AG20443 (cell line): ENCODE data around the gene CCR7.

Experiments
- DNase-seq: peaks from one replicate; pipeline ENCODE4 v3.0.0; 2012; ENCODE audit warnings: low spot score, mixed read lengths

Gene CCR7

DNA sequence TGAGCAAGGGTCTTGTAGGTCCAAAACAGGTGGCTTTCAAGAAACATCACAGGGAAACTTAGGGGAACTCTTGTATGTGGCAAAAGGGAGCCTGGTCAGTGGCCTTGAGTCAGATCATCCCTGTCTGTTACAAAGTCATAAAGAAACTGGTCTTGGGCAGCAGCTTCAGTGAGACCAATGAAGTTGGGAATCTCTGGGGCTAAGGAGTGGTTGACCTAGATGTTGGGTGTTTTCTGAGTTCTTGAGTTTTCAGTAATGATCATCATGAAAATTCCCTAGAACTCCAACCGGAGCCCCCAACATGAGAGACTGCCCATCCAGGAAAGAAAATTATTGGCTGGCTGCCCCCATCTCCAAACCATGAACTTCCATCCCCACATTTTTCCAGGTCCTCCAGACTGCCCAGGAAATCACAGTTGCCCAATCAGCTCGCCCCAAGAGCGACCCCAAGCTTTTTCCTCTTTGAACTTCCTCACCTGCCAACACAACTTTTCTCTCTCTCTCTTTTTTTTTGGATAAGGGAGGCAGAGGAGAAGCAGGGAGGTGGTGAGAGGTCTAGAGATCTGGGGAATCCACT, 3.9 kb downstream of the CCR7 start:
- DNase-seq = no peak

DNA sequence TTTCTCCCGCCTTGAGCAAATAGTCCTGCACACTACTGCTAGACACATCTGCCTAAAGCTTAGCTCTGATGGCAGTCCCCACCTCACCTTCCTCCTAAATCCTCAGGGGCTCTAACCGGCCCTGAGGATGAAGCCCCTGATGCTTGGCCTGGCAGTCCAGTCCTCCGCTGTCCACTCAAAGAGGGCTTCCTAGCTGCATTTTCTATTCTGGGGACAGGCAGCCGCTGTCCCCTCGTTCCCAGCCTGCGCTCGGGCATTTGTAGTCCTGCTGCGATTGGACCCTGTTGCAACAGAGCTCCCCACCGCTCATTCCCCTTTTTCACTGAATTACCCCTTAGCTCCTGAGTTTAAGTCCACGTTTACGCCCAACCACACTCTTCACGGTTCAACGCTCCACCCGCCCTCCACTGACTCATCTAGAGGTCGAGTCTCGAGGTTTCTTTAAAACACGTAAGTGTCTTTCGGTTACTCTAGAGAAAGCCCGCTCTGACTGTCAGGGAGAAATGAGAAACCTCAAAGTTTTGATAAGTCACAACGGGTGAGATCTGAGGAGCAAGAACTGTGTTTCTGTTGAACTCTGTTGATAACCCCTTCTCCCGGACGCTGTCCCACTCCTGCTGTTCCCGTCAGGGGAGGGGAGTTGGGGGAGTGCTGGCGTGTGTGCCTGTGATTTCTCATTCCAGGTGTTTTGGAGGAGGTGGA, 4.5 kb downstream of the CCR7 start:
- no peak for DNase-seq

DNA sequence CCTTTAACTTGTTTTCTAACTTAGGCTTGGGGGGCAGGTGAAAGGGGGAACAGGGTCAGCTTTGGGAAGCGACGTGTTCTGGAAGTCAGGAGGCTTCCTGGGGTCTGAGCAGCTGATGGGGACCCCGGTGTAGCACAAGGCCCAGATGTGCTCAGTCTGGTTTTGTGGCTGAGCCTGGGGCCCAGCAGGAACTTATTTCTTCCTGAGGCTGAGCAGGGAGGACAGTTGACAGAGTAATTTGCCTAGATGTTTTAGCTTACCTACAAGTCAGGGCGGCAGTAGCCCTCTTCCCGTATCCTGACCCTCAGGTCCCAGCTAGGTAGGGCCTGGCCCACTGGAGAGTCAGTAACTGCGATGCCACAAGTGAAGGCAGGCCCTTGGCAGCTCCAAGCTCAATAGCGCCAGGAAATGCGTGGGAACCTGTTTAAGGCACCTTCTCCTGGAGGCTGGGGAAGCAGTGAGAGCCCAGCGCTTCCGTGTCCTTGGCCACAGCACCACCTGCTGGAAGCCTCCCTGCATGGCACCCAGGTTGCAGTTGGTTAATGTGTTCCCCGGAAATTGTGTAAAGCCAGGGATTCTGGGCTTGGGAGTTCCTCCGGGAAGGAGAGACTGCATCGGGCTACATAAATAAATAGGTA, 5.2 kb downstream of the CCR7 start:
- DNase-seq = peak; percentile 95

DNA sequence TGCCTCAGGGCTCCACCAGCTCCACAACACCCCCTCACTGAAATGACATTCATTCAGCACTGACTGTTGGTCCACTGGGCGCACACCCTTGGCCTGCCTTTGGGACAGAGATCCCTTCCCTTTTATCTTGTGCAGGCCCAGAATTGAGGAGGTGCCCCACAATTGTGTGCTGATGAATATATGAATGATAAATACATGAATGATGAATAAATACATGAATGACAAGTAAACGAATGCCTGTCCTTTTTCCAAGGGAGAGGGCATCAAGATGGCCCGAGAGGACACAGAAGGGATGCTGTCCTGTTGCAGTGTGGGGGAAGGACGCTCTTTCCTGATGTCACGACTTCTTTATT, 5.7 kb downstream of the CCR7 start:
- DNase-seq = no peak

DNA sequence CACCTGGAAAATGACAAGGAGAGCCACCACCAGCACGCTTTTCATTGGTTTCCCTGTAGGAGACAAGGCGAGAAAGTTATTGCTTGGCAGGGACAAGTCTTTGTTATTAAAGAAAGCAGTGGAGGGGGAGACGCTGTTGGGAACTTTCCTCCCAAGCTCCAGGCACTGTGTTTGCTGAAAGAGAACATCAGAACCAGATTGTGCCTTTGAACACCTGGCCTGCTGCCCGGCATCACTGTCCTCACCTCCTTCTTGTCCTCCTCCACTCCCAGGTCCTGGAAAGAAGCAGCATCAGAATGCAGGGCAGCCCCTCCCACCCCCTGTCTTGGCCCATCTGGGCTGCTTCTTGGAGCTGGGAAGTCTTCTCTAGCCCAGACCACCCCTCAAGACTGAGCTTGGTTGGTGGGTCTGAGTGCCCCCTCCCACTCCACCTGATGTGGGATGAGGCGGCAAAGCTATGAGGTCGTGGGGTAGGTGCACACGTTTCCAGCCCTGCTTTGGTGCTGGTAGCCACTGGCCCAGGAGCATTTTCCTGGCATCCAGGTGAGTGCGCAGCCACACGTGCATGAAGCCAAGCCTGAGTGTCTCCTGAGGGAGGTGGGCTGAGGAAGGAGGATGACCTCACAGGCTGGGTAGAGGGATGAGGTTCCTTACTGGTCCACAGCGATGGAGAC, 6.2 kb downstream of the CCR7 start:
- no peak for DNase-seq

DNA sequence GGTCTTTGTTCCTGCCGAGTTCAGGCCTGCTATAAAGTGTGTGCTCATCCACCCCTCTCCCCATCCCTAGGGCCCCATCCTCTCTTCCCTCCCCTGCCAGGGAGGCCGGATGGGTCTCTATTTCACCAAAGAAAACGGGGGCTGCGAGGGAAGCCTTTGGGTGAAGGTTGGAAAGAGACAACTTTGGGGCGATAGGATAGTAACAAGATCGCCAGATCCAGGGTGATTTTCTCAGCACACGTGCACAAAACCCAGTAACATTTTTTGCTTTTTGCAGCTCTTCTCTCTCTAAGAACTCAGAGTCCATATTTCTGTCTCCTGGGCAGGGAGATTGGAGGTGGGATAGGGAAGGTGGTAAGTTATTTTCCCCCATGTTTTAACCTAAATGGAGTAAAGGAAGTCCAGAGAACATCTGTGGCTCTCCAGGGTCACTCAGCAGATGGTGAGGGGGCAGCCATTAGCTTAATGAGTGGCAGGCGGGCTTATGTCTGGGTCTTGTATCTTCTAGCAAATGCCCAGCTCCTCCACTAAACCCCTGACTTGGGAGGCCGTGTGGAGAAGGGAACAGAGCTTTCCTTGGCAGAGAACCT, 6.9 kb downstream of the CCR7 start:
- DNase-seq = no peak

DNA sequence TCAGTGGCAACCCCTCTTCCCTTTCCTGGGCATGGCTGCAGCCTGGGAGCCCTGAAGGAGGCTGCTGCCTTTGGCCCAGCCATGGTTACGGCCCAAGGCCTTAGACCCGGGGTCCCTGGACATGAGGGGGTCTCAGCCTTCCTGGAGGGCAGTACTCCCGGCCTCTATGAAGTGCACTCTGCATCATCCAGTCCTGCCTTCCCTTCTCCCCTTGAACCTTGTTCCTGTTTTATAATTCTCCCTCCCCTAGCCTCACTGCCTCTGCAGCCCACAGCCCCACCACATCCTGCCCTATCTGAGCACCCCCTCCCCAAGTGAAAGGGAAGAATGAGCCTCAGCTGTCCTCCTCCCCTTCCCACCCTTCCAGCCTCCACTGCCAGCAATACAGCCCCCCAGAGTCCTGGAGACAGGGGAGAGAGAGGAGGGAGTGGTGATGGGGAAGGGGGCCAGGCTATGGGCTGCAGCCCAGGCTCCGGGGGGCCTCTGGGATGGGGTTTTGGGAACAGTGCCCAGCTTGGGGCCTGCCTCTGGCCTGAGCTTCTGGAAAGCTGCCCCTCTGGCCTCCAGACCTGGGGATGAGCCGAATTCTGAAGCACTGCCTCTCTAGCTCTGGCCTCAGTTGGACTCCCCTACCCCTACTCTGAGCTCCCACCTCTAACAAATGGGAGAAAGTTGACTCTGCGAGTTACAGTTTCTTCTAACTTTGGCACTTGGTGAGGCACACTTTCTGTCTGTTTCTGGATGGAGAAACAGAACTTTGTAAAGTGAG, 7.6 kb downstream of the CCR7 start:
- DNase-seq = no peak

DNA sequence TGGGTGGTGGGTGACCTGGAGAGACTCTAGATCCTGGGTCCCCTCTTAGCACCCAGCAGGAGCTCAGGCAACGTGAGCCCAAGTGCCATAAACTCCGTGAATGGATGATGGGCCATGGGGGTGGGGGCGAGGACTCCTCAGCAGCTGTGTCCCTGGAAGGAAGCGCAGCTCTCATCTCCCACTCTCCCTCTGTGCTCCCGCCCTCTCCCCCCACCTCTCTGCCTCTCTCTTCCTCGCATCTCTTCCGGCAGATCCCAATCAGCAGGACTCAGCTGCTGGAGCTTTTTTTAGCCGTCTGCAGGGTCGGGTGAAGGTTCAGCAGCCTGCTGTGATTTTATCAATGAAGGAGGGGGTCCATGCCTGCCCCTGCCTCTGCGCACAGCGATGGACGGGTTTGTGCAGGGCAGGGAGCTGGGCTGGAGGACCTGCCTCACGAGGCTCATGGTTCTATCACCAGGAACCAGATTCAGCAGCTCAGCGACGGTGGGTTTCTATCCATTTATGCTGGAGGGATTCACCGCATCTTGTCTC, 8.3 kb downstream of the CCR7 start:
- DNase-seq = no peak

DNA sequence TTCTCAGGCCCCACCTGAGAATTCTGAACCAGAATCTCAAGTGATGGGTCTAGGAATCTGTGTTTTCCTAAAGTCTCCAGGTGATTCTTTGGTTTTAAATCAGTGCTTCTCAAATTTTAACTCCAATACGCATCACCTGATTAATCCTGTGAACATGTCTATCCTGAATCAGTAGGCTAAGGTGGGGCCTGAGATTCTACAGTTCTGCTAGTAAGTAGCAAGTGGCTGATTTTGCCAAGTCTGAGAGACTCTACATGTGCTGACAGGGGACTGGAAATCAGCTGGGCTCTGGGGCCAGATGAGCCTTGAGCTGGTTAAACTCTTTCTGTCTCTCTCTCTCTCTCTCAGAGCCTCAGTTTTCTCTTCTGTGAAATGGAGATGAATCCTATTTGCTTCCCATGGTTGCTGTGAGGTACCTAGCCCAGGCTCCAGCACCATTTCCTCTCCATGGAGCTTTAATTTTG, 9.0 kb downstream of the CCR7 start:
- no peak for DNase-seq

DNA sequence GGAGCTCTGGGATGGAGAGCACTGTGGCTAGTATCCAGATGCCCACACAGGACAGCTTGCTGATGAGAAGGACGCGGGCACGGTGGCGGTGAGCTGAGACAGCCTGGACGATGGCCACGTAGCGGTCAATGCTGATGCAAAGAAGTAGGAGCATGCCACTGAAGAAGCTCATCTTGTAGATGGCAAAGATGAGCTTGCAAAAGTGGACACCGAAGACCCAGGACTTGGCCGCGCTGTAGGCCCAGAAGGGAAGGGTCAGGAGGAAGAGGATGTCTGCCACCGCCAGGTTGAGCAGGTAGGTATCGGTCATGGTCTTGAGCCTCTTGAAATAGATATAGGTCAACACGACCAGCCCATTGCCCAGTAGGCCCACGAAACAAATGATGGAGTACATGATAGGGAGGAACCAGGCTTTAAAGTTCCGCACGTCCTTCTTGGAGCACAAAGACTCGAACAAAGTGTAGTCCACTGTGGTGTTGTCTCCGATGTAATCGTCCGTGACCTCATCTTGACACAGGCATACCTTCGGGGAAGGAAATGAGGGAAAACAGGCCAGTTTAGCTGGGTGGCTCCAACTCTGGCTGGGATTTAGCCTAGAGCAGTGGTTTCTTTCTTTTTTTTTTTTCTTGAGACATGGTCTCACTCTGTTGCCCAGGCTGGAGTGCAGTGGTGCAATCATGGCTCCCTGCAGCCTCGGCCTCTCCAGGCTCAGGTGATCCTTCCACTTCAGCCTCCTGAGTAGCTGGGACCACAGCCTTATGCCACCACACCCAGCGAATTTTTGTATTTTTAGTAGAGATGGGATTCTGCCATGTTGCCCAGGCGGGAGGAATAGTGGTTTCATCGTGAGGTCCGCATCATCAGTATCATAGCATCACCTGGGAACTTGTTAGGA, 9.7 kb downstream of the CCR7 start:
- DNase-seq = no peak

DNA sequence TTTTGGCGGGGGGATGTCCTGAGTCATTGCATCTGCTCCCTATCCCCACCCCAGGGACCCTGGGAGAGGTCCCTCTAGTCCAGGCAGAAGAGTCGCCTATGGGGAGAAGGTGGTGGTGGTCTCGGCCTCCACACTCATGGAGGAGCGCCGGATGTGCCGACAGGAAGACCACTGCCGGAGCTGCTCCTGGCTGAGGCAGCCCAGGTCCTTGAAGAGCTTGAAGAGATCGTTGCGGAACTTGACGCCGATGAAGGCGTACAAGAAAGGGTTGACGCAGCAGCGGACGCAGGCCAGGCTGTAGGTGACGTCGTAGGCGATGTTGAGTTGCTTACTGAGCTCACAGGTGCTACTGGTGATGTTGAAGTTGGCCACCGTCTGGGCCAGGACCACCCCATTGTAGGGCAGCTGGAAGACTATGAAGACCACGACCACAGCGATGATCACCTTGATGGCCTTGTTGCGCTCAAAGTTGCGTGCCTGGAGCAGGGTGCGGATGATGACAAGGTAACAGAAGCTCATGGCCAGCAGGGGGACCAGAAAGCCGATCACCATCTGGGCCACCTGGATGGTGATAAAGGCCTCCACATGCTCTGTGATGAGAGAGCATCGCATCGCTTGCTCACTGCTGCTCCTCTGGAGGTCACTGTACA, 10.5 kb downstream of the CCR7 start:
- no peak for DNase-seq

DNA sequence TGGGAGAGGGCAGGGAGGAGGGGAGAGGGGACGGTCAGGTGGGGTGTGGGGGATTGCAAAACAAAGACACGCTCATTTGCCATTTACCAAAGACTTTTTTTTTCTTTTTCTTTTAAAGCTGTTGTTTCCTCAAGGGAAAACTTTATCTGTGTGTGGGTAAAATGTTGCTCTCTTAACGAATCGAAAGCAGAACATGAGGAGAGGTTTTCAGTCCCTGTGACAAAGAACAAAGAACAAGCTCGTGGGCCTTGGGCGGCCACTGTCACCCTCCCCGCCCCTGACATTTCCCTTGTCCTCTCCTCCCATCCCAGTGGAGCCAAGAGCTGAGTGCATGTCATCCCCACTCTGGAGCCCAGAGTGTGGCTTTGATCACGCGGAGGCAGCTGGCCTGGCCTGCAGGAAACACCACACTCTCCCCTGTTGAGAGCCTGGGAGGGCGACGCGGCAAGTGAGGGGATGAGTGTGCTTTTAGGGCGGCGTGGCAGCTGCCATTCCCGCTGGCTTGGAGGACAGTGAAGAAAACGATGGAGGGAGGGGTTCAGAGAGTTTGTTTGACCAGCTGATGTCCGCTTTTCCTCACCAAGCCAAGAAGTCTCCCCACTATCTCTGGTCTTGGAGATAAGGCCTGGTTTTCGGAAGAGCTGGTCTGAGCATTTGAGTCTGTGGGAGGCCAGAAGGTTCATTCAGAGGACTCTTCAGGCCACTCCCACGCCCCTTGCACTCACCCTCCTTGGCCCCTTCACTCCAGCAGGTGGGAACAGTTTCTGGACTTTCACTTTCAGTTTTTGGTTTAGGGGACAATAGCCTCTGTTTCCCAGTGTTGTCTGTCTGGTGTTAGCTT, 11.4 kb downstream of the CCR7 start:
- peak; percentile 81 for DNase-seq

DNA sequence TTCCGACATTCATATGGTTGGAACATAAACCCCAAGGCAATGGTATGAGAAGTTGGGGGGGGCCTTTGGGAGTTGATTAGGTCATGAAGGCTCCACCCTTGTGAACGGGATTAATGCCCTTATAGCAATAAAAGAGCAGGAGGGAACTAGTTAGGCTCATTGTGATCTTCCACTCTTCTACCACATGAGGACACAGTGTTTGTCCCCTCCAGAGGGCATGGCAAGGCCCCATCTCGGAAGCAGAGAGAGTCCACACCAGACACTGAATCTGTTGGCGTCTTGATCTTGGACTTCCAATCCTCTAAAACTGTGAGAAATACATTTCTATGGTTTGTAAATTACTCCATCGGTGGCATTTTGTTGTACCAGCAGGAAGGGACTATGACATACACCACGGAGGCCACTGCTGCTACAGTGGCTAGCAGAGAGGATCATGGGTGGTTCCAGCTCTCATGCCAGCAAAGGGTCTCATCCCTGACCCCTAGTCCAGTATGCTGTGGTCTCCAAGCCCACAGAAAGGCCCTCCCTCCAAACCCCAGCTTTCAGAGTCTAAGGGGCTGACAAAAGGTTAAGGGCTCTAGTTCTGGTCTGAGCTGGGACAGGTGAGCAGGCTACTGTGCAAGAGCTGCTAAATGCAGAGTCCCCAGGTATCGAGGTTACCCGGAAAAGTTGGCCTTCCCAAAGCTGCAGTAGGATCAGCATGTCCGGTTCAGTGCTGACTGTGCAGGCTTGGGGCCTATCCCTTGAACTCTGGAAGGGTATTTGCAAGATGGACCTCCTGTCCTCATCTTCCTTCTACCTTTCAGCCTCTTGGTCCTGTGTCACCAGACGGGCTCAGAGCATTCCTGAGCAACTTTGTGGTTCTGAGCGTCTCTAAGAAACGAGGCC, 12.2 kb downstream of the CCR7 start:
- DNase-seq = no peak

DNA sequence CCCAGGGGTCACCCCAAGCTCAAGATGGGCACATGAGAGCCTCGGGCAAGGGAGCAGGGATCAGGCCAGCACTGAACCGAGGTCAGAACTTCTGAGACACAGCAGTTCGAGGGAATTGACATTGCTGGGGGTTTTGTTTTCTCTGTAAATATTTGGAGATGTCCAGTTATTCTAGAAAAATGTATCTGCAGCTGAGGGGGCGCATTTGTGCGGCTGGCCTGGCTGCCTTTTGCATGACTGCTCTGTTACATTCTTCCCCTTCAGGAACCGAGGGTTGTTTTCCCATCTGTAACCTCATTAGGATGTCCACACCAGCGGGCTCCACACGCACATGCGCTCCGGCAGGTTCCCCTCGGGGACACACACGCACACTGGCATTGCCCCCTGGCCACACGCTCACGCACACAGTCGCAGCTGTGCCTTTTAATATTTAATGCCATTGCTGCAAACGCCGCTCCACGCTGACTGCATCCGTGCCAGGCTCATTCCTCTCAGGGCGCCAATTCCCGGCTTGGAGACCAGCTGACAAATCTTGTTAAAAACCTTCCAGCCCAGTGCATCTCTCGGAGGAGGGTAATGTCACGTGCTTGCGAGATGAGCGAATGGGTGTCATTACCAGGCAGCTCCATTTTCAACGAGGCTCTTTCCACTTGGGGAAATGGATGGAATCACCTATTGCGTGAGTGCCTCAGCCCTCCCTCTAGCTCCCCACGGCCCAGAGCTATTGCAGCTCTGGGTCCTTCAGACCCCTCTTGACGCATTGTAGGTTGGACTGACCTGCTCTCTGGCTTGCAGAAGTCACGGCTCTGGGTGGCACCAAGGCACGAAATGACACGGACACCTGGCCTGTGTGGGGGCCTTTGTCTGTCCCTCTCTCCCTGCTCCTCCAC, 13.1 kb downstream of the CCR7 start:
- peak; percentile 91 for DNase-seq

DNA sequence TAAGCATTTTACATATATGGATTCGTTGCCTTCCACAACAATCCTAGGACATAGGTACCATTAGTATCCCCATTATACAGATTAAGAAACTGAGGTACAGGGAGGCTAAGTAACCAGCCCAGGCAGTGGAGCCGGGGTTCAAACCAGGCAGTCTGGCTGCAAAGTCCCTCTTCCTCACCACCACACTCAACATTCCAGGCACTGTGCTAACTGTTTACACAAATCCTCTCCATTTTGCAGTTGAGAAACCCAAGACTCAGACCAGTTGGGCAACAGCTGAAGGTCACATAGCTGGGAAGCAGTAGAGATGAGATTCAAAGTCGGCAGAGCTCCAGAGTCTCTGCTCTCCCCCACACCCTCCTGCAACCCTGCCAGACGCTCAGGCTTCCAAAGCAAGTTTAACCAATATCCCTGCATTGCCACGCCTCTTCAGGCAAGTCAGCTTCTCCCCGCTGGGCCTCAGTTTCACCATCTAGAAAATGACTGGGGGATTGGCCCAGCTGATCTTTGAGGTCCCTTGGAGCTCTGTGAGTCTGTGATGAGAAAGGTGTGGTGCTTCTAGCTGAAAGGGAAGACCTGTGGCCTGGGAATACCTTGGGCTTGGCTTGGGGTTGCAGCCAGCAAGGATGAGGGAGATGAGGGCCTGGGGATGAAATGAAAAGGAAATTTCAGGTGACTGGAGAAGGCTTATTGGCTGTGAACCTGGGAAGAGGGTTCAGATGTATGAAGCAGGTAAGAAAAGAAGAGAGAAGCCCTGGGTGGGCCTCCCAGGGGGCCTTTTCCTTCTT, 14.0 kb downstream of the CCR7 start:
- peak; percentile 88 for DNase-seq

DNA sequence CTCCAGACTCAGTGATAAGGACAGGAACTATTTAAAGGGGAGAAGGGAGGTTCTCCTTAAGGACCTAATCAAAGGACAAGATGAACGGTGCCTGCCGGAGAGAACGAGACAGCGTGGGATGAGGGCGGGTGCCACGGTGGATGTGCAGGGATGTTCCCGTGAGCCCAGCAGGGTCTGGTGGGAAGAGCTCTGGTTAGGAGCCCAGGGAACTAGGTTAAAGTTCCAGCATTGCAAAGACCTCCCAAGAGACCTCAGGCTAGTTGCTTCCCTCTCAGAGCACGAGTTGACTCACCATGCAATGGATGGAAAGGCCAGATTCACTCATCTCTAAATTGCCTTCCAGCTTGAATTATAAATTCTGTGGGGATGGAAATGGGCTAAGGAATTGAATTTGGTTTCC, 14.7 kb downstream of the CCR7 start:
- DNase-seq = peak; percentile 82
